ENCODE measurements around the gene ZBTB22.

The ZBTB22 gene

GRCh38 chr6:33339193-33339592, 21.6 kb upstream of the ZBTB22 start:
- no peak overlapping the region for H3K27ac ChIP-seq
- no peaks in the 10 kb centered on the region for H3K27me3 ChIP-seq
- no peak for TF ChIP-seq CTCF (IDR thresholded peaks at IDR 0.05)
- no peaks in the 10 kb centered on the region for H3K9me3 ChIP-seq
- H3K4me1 ChIP-seq (ENCODE audit: control insufficient read depth in 1 of 2, insufficient read depth in 1 of 2, low read depth in 1 of 2, low read length in 1 of 2): no peaks in the 10 kb centered on the region
- no peaks in the 10 kb centered on the region for H3K36me3 ChIP-seq
- no peak overlapping the region for H3K4me3 ChIP-seq (ENCODE audit: low read depth in 1 of 2, low read length in 1 of 2)

GRCh38 chr6:33336495-33336894, 19.0 kb upstream of the ZBTB22 start:
- Histone ChIP-seq H3K4me3 (ENCODE audit: low read depth in 1 of 2, low read length in 1 of 2) (no peak overlapping the region), H3K36me3 (no peaks in the 10 kb centered on the region), H3K27ac (no peak overlapping the region), H3K27me3 (no peaks in the 10 kb centered on the region), H3K4me1 (ENCODE audit: control insufficient read depth in 1 of 2, insufficient read depth in 1 of 2, low read depth in 1 of 2, low read length in 1 of 2) (no peaks in the 10 kb centered on the region), H3K9me3 (no peaks in the 10 kb centered on the region)
- TF ChIP-seq CTCF (IDR thresholded peaks at IDR 0.05): no peak

DNA sequence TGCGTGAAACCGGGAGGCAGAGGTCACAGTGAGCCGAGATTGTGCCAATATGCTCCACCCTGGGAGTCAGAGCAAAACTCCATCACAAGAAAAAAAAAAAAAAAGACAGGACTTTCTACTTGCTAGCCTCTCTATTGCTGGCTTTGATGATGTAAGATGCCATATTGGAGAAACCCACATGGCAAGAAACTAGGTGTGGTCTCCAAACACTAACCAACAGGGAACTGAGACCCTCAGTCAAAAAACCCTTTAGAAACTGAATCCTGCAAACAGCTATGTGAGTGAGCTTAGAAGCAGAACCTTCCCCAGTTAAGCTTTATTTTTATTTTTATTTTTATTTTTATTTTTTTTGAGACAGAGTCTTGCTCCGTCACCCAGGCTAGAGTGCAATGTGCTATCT, 18.4 kb upstream of the ZBTB22 start:
- no peaks in the 10 kb centered on the region for H3K9me3 ChIP-seq
- no peak for TF ChIP-seq CTCF (IDR thresholded peaks at IDR 0.05)
- no peak overlapping the region for H3K4me3 ChIP-seq (ENCODE audit: low read depth in 1 of 2, low read length in 1 of 2)
- no peak overlapping the region for H3K27ac ChIP-seq
- H3K4me1 ChIP-seq (ENCODE audit: control insufficient read depth in 1 of 2, insufficient read depth in 1 of 2, low read depth in 1 of 2, low read length in 1 of 2): no peaks in the 10 kb centered on the region
- H3K27me3 ChIP-seq: no peaks in the 10 kb centered on the region
- no peaks in the 10 kb centered on the region for H3K36me3 ChIP-seq

GRCh38 chr6:33333666-33334065, 16.1 kb upstream of the ZBTB22 start:
- Histone ChIP-seq H3K9me3 (no peaks in the 10 kb centered on the region), H3K27ac (no peak overlapping the region), H3K4me1 (ENCODE audit: control insufficient read depth in 1 of 2, insufficient read depth in 1 of 2, low read depth in 1 of 2, low read length in 1 of 2) (no peaks in the 10 kb centered on the region), H3K27me3 (no peaks in the 10 kb centered on the region), H3K36me3 (no peaks in the 10 kb centered on the region), H3K4me3 (ENCODE audit: low read depth in 1 of 2, low read length in 1 of 2) (no peak overlapping the region)
- no peak for TF ChIP-seq CTCF (IDR thresholded peaks at IDR 0.05)

- H3K27ac ChIP-seq: no peak overlapping the region
- H3K36me3 ChIP-seq: no peaks in the 10 kb centered on the region
- no peaks in the 10 kb centered on the region for H3K4me1 ChIP-seq (ENCODE audit: control insufficient read depth in 1 of 2, insufficient read depth in 1 of 2, low read depth in 1 of 2, low read length in 1 of 2)
- H3K4me3 ChIP-seq (ENCODE audit: low read depth in 1 of 2, low read length in 1 of 2): no peak overlapping the region
- H3K27me3 ChIP-seq: no peaks in the 10 kb centered on the region
- no peaks in the 10 kb centered on the region for H3K9me3 ChIP-seq
- no peak for TF ChIP-seq CTCF (IDR thresholded peaks at IDR 0.05)
These were observed 13.2 kb upstream of the ZBTB22 start for GRCh38 chr6:33330736-33331135.

DNA sequence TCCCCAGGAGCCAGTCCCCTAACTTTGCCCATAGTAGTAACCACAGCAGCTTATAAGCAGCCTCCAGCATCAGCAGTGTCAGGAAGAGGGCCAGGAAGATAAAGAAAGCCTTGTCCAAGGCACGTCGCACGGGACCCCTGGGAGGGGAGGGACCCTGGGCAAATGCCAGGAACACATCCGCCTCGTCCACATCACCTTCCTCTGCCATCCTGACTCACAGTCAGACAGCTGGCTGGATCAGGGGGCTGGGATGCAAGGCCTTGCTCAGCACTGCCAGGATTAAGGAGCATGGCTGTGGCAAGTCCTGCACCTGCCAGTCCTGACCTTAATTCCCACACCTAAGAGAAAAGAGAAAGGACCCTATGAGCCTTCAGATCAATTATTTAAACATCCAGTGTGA, 11.5 kb upstream of the ZBTB22 start:
- Histone ChIP-seq H3K27ac (no peak overlapping the region), H3K36me3 (no peaks in the 10 kb centered on the region)

More for the DNA sequence above, 11.5 kb upstream of the ZBTB22 start:
- Histone ChIP-seq H3K4me3 (ENCODE audit: low read depth in 1 of 2, low read length in 1 of 2) (no peak overlapping the region), H3K27me3 (no peaks in the 10 kb centered on the region), H3K9me3 (no peaks in the 10 kb centered on the region), H3K4me1 (ENCODE audit: control insufficient read depth in 1 of 2, insufficient read depth in 1 of 2, low read depth in 1 of 2, low read length in 1 of 2) (peaks cover 6 to 7% of the 10 kb centered on the region in 2 experiments)
- no peak for TF ChIP-seq CTCF (IDR thresholded peaks at IDR 0.05)
